HG03521 (cell line): ENCODE results near the gene HDAC7.

Experiments
- ATAC-seq: cut with Tn5 transposase; IDR thresholded peaks from one replicate; pipeline ENCODE4 v1.9.1; 2021; ENCODE audit warnings: mild to moderate bottlenecking, moderate library complexity; ENCODE audit not compliant: unreplicated experiment

HDAC7 gene

DNA sequence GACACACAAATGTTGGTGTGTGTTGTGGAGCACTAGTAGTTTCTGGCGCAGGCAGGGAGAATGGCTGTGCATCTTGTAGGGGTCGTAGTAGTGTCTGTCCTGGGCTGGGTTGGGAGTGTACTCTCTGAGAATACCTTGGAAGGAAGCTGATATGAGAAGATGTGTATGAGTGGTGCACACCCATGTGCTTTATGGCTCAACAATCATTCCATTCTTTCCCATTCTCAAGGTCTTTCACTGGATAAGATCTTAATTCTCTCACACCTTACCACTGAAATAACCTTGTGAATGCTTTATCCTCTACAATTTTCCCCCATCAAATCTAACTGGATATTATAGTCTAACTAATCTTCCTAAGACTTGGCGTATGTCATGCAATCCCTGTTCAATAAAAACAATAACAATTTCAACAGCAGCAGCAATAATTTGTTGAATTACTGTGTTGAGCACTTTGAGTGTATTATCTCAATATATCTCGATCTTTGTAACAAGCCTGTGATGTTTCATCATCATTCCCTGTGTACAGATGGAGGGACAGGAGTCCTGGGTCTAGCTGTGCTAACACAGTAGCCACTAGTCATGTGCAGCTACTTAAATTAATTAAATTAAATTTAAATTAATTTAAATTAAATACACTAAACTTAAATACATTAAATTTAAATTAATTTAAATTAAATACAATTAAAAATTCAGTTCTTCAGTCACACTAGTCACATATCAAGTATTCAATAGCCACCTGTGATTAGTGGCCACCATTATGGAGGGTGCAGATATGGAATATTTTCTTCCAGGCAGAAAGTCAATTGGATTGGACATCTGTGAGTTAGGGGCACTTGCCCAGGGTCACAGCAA is 50.2 kb downstream of the HDAC7 start:
- ATAC-seq, result no peak

DNA sequence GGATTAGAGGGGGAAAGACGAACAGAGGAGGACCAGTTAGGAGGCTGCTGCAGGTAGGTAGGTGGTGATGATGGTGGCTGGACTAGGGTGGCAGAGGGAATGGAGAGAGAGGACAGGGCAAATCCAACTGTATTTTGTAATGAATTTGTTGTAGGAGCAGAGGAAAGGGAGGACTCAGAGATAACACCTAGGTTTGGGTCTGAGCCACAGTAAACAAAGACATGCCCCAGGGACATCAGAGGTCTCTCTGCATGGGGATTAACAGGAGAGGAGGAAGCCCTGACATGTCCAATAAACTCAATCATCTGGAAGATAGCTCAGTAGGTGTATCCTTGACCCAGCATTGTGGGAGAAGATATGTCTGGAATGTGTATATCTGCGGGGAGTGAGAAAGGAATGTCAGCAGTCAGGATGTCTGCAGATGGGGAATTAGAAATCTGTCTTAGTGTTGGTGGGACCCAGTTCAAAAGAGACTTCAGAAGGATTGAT is 51.3 kb downstream of the HDAC7 start:
- no peak for ATAC-seq

DNA sequence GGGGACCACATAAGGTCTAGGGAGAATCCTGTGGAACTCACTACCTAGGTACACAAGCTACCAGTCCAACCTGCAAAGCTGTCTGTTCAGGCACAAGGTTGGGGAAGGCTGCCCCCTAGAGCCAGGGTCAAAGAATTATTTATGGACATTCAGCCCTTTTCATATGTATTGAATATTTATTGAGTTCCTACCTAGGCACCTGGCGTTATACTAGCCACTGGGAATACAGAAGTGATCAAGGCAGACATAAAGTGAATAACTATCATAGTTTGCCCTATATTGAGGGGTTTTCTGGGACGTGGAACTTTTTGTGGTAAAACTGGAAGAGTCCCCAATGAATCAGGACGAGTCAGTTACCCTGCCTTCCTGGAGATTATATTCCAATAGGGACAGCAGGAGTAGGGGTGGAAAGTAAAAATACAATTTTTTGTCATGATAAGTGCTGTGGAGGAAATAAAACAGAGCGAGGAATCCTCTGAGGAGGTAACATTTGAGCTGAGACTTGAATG is 52.4 kb downstream of the HDAC7 start:
- peak; percentile 48 for ATAC-seq

DNA sequence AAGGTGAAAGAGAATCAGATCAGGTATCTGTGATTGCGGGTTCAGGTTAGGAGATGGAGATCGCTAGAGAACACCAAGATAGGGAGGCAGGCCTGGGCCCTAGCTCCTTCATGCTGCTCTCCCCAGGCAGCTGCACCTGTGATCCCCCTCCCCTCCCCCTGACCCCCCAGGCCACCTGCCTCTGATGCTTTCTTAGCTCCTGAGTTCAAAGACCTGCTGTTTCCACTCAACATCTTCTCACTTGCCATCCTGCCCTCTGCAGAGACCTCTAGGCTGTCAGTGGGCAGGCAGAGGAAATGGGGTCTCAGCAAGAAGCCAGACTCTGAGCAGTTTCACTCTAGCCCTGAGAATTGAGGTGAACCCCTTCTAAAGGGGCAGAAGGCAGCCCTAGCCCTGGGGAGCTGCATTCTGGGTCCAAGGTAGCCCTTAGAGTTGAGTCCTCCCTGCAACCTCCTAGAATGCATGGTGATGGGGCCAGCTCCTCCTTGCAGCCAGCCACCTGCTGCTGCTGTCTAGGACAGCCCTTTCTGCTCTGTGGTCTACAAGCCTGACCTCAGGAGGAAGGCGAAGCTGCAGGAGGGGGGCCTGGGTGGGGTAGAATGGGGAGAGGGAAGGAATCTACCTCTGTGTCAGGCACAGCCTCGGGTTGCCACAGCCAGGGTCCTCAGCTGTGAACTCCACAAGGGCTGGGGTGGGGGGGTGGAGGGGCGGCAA is 53.0 kb downstream of the HDAC7 start:
- no peak for ATAC-seq

DNA sequence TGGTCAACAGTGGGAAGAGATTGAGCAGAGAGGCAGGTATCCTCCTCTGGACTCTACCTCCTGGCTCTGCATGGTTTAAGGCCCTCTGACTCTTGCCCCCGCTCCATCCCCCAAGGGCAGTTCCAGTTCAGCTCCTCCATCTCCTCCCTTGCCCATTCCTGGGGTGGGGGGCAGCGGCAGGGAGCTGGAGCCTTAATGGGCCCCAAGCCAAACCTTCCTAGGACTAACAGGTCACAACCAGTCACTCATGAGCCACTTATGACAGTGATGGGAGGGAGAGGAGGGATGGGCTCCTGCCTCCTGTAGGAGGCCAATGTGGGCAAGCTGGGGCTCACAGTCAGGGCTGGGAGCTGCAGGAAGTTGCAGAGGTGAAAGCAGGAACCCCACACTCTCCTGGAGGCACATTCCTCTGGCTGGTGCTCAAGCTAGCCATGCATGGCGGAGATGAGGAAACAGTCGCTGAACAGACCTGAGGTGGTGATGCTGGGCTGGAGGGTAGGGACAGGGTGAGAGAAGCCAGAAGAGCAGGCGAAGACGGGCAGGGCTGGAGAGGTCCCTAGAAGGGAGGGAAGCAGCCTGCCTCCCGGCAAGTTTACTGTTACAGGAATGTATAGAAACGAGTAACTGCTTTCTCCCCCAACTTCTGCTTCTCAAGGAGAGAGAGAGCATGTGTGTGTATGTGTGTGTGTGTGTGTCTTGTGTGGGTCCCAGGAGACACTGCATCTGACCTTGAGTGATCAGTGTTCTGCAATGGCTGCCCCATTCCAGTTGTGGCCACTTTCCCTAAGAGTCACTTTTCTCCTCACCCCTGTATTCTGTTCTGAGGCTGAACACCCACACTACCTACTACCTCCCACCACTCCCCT is 56.0 kb downstream of the HDAC7 start:
- ATAC-seq, result no peak

DNA sequence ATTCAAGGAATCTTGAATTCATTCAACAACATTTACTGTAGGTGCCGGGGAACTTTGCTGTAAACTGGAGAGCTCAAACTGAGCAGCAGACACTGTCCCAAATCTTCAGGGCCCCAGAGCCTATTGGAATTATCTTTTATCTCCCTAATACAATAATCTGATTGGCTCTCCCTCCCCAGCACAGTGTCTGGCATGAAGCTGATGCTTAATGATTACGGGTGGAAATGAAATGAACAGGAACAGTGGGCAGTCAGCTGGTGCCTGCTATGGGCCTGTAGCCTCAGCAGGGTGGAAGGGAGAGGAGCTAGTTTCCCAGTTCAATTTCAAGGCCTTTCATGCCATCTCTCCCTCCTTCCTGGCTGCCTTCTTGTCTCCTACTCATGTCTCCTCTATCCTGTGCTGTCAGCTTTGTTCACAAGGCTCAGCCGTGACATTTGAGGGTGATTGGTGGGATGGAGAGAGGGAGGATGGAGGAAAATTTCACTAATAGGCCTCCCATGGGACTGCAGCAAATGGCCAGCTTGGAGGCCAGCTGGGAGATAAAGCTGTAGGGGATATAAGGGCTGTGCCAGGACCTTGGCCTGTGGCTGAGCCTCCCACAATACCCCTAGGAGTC is 56.7 kb downstream of the HDAC7 start:
- ATAC-seq, result no peak

DNA sequence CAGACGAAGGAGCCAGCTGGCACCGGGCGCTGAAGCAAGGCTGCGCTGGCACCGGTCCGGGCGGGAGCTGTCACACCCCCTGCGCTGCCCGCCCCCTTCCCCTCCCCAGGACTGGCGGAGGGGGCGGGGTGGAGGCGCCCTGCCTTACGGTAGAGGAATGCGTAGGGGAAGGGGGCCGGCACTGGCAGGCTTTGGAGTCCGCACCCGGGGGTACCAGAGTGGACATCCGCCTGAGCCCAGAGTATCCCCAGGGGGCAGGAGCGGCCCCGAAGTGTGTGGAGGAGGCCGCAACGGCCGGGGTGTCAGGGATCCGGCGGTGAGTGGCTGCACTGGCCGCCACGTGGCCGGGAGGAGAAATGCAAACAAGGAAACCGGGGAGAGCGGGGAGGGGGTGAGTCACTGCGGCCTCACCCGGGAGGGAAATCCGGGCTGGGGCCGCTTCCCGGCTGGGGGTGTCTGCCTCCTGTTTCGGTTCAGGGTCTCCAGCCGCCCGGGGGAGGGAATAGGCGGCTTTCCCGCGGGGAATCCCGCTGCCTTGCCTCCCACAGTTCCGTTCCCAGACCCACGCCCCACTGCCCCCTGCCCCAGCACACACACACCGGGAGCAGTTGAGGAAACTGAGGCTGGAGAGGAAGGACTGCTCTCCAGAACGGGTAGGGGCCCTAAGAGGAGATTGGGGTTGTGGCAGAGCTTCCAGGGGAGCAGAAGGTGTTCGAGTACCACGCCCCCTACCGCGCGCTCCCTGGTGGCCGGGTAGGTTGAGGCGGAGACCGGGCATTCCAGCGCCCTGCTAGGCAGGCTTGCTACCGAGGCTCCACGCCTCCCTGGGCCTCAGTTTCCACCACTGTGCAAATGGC is 60.6 kb downstream of the HDAC7 start, which contains the start of gene RAPGEF3:
TSS of gene RAPGEF3 (minus strand) at position 47 of the 857 bp plus-strand sequence. CDS start 324 bp downstream, outside the sequence.
- ATAC-seq, result peak; percentile 58

DNA sequence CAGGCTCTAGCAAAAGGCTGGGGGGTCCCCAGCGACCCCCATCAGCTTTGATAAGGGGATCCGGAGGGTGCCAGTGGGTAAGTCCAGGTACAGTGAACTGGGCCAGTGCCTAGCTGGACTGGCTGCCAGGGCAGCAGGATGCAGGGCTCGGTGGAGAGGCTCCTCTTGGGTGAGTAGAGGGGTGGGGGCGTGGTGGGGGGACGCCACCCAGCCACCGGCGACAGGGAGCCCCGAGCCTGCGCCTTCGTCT is 61.2 kb downstream of the HDAC7 start:
- no peak for ATAC-seq

DNA sequence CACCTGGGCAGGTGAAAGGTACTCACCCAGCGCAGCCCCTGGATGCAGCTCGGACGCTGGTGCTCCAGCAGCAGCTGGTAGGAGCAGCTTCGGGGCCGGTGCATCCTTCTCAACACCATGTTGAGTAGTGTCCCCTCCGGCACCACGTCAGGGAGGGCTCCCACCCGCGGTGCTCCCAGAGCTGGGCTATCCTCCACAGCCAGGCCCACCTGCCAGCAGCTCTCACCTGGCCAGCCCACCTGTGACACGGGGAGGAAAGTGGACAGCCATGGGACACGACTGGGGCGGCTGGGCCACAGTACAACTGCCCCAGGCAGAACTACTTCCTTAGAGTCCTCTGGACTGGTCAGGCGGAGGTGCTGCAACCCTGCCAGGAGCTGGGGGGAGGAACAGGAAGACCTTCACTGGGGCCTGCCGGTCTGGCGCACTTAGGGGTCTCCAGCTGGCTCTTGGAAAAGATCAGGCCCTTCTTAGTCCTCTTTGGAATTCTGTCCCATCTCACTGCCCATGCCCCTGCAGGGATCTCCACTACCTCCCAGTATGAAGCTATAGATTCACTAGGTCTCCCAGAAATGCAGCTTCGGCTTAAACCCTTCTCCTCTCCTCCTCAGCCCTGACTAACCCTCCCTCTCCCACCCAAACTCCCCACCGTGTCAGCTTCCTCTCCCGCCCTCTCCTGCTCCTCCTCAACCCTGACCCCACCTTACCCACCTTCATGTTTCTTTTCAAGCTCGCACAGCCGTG is 61.7 kb downstream of the HDAC7 start:
- no peak for ATAC-seq

DNA sequence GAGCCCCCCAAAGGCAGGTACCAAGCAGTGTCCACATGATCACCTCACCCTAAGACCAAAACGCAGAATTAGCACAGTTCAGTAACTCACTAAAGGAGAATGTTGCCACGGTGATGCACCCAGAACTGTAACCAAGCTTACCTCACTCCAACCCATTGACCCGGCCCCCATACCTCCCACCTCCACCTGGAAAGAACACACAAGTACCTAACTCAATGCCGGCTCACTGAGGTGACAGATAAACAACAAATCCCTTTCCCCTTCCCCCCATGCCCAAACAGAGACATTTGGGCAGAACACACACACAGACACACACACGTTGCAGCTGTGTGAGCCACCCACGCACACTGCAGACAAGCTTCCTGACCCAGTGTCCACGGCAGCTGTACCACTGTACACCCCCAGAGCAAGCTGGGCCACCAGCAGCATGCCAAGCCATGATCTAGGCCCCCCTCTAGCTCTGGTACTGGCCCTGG is 62.3 kb downstream of the HDAC7 start:
- no peak for ATAC-seq

DNA sequence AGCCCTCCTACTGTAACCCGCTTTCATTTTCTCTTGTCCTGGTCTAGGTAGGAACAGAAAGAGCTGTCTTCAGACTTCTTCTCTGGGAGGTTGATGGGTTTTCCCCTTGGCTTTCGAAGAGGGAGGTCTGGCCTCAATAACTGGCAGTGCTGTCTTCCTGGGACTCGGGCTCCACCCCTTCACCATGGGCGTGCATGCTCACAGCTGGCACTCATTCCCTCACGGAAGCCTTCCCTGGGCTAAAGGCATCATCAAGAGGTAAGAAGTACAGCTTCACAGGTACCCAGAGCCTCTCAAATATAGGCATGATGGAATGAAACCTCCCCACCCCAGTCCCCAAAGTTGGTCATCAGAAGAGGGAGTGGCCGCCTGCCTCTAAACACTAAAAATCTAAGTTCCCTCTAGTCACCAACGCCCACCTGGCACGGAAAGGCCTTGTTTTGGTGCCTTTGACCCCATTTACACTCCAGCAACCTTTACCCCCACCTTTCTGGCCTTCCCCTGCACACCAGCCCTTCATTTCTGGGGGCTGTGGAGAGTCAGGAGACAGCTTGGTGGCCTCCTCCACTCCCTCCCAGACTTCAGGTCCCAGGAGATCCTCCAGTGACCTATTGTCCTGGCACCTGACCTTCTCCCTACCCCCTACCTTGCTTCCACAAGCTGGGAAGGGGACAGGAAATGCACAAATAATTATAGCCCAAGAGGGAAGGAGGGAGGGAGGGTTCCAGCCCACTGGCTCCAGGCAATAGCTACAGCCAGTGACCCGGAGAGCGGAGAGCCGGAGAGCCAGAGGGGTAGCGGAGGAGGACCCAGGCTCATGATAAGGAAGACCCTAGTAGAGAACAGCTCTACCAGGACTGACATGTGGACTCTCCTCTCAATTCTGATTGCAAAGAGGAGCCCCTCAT is 63.8 kb downstream of the HDAC7 start:
- peak; percentile 55 for ATAC-seq

DNA sequence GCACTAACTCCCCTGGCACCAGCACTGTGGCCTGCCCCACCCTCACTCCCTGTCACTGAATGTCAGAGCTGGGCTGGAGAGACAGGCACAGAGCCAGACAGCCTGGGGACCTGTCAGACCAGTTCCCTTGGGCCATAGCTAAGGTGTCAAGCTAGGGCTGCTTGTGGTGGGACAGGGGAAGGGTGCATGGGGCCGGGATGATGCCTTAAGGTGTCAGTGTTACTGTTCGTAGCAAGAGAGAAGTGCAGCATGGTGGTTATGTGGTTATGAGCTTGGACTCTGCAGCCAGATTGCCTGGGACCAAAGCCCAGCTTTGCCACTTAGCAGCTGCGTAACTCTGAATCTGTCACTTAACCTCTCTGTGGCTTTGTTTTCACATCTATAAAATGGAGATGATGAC is 64.8 kb downstream of the HDAC7 start:
- peak; percentile 17 for ATAC-seq

DNA sequence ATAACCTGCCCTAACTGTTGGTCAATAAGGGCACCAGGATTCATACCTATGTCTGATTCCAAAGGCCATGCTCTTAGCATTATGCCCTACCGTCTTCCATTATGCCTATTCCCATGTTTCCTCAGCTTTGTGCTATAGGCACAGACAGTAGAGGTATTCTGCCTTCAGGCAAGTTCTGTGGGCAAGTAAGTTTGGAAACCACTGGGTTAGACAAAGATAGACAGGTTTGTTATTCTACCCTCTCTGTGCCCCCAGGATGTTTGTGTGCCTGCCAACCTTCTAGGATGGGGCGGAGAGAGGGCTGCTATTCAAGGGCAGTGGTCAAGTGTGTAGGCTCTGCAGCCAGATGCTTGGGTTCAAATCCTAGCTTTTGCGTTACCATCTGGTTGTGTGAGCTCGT is 65.6 kb downstream of the HDAC7 start:
- ATAC-seq, result no peak

DNA sequence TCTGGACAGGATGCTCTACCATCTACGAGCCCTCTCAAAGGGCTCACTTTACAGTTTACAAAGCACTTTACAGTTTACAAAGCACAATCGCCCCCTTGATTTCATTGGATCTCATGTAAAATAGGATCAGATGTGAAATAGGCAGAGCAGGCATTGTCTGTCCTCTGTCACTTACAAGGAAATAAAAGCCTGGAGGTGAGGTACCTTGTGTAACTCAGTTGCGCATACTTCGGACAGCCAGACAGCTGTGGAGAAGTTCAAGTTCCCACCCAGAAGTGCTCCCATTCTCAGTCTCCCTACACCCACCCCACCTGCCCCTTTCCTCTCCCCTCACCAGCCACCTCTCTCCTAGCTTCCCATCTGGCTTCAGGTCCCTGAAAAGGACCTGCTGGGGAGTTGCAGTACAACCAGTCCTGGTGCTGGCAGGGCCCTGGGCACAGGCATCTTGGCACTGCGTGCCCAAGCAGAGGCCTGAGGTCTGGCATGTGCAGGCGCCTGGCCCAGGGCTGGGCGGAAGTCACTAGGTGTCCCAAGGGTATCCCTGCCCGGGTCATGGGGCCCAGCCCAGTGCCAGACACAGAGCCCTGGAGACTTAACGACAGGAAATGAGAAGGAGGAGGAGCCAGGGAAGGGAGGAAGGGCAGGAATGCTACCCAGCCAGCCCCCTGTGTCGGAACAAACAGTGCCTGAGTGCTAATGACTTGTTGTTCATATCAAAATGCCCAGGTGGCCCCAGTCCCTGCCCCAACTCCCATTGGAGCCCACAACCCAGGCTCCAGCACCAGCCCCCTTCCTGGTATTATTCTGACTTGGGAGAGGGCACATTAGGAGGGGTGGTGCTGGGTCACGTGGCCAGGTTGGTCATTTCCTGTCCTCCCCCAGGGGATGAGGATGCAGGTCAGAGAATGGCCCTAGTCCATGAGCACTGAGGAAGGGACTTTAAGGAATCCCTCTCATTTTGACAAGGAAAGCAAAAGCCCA is 66.4 kb downstream of the HDAC7 start:
- ATAC-seq, result no peak

DNA sequence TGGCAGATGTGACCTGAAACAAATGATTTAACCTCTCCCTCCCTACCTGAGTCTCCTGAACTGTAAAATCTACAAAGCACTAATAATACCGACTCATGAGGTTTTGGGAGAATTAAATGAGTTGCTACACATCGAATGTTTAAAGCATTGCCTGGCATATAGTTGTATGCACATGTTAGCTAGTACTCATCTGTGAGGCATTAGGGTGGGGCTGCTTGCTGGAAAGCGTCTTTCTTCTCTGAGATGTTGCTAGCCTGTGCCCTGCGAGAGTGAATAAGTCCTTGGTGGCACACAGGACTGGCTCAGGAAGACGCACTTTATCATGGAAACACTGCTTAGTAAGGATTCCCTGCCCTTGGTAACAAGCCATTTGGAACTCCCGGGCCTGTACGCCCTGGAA is 67.2 kb downstream of the HDAC7 start:
- ATAC-seq, result no peak

DNA sequence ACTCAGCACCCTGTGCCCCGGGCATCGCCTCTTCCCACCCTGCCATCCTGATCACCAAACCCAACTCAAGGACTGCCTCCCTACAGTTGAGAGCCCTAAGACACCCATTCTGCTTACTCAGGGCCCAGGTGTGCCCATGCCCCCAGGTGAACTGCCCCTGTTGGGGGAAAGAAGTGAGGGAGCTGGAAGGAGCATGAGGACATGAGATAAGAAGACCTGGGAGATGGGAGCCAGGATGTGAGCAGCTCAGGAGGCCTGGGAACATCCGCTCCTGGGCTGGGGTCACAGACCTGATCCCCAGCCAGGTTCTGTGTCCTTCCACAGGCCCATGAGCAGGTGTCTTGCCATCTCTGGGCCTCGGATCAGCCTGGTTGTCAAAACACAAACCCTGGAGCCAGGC is 67.6 kb downstream of the HDAC7 start:
- no peak for ATAC-seq

DNA sequence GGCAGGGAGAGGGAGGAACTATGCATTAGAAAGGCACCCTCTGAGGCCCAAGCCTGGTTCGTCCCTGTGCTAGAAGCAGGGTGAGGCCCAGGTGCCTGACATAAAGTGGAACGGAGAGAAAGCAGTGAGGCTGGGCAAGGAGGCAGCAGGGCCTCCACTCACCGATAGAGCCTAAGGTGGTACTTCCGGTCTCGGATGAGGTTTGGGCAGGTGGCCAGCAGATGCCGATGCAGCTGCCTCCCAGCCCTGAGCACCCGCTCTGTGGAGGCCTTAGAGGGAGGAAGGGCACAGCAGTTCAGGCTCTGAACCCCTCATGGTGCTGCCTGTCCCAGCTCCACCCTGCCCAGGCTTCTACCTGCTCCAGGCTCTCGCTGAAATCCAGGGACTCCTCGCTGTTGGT is 68.1 kb downstream of the HDAC7 start:
- no peak for ATAC-seq
